Fibroblast of lung (primary cell): ENCODE measurements around the gene FAM222A. TPM values are rescaled to one million over a fixed set of nuclear protein-coding genes. Genes with fewer than 3 reads are reported as not detected.

ENCODE experiments used
- DNase-seq, 2 donors: peaks; one replicate each; pipeline versions ENCODE4 v3.0.0 to v3.0.0-alpha.2; 2010; ENCODE audit warnings: low read depth in 2 of 2
- H2AFZ ChIP-seq: 2 replicates; pipeline ENCODE4 v1.5.1; 2012; ENCODE audit warnings: low read length, control low read depth, inconsistent platforms
- H3K27ac ChIP-seq: 2 replicates; pipeline ENCODE4 v1.5.1; 2011; ENCODE audit warnings: low read length, control low read depth; ENCODE audit not compliant: insufficient read depth
- H3K27me3 ChIP-seq: 2 replicates; pipeline ENCODE4 v1.5.1; 2011; ENCODE audit warnings: mild to moderate bottlenecking, low read length; ENCODE audit not compliant: control insufficient read depth, insufficient read depth
- H3K36me3 ChIP-seq: 2 replicates; pipeline ENCODE4 v1.5.1; 2011; ENCODE audit warnings: low read length; ENCODE audit not compliant: control insufficient read depth, insufficient read depth
- H3K4me1 ChIP-seq: 2 replicates; pipeline ENCODE4 v1.5.1; 2011; ENCODE audit warnings: low read length; ENCODE audit not compliant: control insufficient read depth, insufficient read depth; ENCODE audit errors: extremely low read depth
- H3K4me2 ChIP-seq: 2 replicates; pipeline ENCODE4 v1.5.1; 2011; ENCODE audit warnings: low read length, control low read depth; ENCODE audit not compliant: insufficient read depth; ENCODE audit errors: extremely low read depth
- H3K4me3 ChIP-seq, 4 experiments: fragments of 200-600 bp in 1 of 4; sonication (generic) in 1 of 4; replicated peaks in 1 of 4; 2 replicates each; pipeline ENCODE4 v1.5.1; 2011 to 2016; ENCODE audit warnings: low read length in 4 of 4, low read depth in 3 of 4, mild to moderate bottlenecking in 3 of 4, control low read depth in 2 of 4, inconsistent platforms in 1 of 4, mixed read lengths in 1 of 4; ENCODE audit not compliant: insufficient read depth in 1 of 4; ENCODE audit errors: control extremely low read depth in 1 of 4
- H3K79me2 ChIP-seq: 2 replicates; pipeline ENCODE4 v1.5.1; 2012; ENCODE audit warnings: mild to moderate bottlenecking, low read length, inconsistent platforms; ENCODE audit not compliant: control insufficient read depth, insufficient read depth
- H3K9ac ChIP-seq: 2 replicates; pipeline ENCODE4 v1.5.1; 2011; ENCODE audit warnings: mild to moderate bottlenecking, low read length, control low read depth; ENCODE audit not compliant: insufficient read depth
- H3K9me3 ChIP-seq: 2 replicates; pipeline ENCODE4 v1.5.1; 2012; ENCODE audit warnings: low read depth, low read length; ENCODE audit not compliant: control insufficient read depth, insufficient read depth
- H4K20me1 ChIP-seq: 2 replicates; pipeline ENCODE4 v1.5.1; 2011; ENCODE audit warnings: low read length; ENCODE audit not compliant: control insufficient read depth, insufficient read depth; ENCODE audit errors: extremely low read depth
- CTCF ChIP-seq, 2 donors: IDR thresholded peaks in 1 of 2; conservative IDR thresholded peaks in 1 of 2; 1 replicate in 1 of 2; 2 replicates in 1 of 2; pipeline ENCODE4 v1.5.1; 2011 to 2012; ENCODE audit warnings: low read length in 2 of 2, control low read depth in 1 of 2, inconsistent platforms in 1 of 2, low read depth in 1 of 2, mild to moderate bottlenecking in 1 of 2
- EZH2 ChIP-seq: IDR thresholded peaks from 2 replicates; pipeline ENCODE4 v1.5.1; 2012; ENCODE audit warnings: low read length, control low read depth, mild to moderate bottlenecking; ENCODE audit errors: missing control alignments
- polyA plus RNA-seq, 2 donors: library from polyadenylated mRNA; depleted of rRNA in 1 of 2; stranded (reverse) in 1 of 2; unstranded in 1 of 2; fragments of >200 nt; gene quantifications; 2 replicates each; pipeline ENCODE4 v1.2.1, GENCODE V29; 2011 to 2012; ENCODE audit warnings: missing spikeins in 1 of 2
- total RNA-seq: library from RNA; depleted of rRNA; stranded (reverse); fragments of >200 nt; gene quantifications from 2 replicates; pipeline ENCODE4 v1.2.1, GENCODE V29; 2014

FAM222A gene
- total and polyA plus RNA-seq, 2 donors (not counting 1 experiment from before 2014, with no cell fraction given): 0.05 TPM; not detected in 1

- DNase-seq: no peak
- no peak overlapping the region for H3K4me3 ChIP-seq
- H3K4me2 ChIP-seq: no peak overlapping the region
- H3K27me3 ChIP-seq: peaks cover 35% of the 10 kb centered on the region
- no peaks in the 10 kb centered on the region for H3K36me3 ChIP-seq
- no peaks in the 10 kb centered on the region for H3K79me2 ChIP-seq
- H3K9ac ChIP-seq: no peak overlapping the region
- TF ChIP-seq EZH2: no peak
- no peak for TF ChIP-seq CTCF (conservative IDR thresholded peaks at IDR 0.05 in 1 of 2, IDR thresholded peaks at IDR 0.05 in 1 of 2; ENCODE audit: low read depth in 1 of 2, low read length in 2 of 2)
- no peaks in the 10 kb centered on the region for H3K9me3 ChIP-seq
- H3K27ac ChIP-seq: no peak overlapping the region
- no peaks in the 10 kb centered on the region for H3K4me1 ChIP-seq
- no peaks in the 10 kb centered on the region for H4K20me1 ChIP-seq
- H2AFZ ChIP-seq: no peak overlapping the region
These were observed 1.8 kb upstream of the FAM222A start for GRCh38 chr12:109711596-109712461.

GRCh38 chr12:109714141-109714912 lies 702 bp downstream of the FAM222A start:
- peak; percentile 27 to 45 for DNase-seq
- Histone ChIP-seq H3K9ac (no peak overlapping the region), H3K4me2 (peak overlapping the region; percentile 68), H3K4me3 (peak overlapping the region in 3 of 4 experiments; percentile 43 to 51 (median 46)), H3K36me3 (no peaks in the 10 kb centered on the region), H3K27ac (no peak overlapping the region), H2AFZ (no peak overlapping the region), H4K20me1 (no peaks in the 10 kb centered on the region), H3K27me3 (peaks cover 56% of the 10 kb centered on the region), H3K79me2 (no peaks in the 10 kb centered on the region), H3K9me3 (no peaks in the 10 kb centered on the region), H3K4me1 (no peaks in the 10 kb centered on the region)
- TF ChIP-seq CTCF (conservative IDR thresholded peaks at IDR 0.05 in 1 of 2, IDR thresholded peaks at IDR 0.05 in 1 of 2; ENCODE audit: low read depth in 1 of 2, low read length in 2 of 2): peak in 1 of 2 donors; percentile 7
- TF ChIP-seq EZH2: no peak

- no peaks in the 10 kb centered on the region for H4K20me1 ChIP-seq
- no peak for DNase-seq
- no peaks in the 10 kb centered on the region for H3K4me1 ChIP-seq
- no peaks in the 10 kb centered on the region for H3K9me3 ChIP-seq
- no peak overlapping the region for H3K4me3 ChIP-seq
- H3K27me3 ChIP-seq: peaks cover 60% of the 10 kb centered on the region
- H2AFZ ChIP-seq: no peak overlapping the region
- H3K27ac ChIP-seq: no peak overlapping the region
- H3K4me2 ChIP-seq: no peak overlapping the region
- no peak overlapping the region for H3K9ac ChIP-seq
- TF ChIP-seq EZH2 (no peak), CTCF (conservative IDR thresholded peaks at IDR 0.05 in 1 of 2, IDR thresholded peaks at IDR 0.05 in 1 of 2; ENCODE audit: low read depth in 1 of 2, low read length in 2 of 2) (no peak)
- no peaks in the 10 kb centered on the region for H3K79me2 ChIP-seq
- no peaks in the 10 kb centered on the region for H3K36me3 ChIP-seq
These were observed 1.3 kb downstream of the FAM222A start for GRCh38 chr12:109714913-109715244.
